Measurements from ENCODE around the gene TMEM245.

Gene TMEM245

GRCh38 chr9:109119439-109120203 lies at the start of gene TMEM245:
TSS of gene TMEM245 (minus strand) at chr9:109119947. CDS start at chr9:109119913, 34 bp downstream.
- Histone ChIP-seq H3K4me3 (replicated peaks; ENCODE audit: low read depth, low read length) (peak within 1 kb of the TSS; percentile 91), H3K36me3 (ENCODE audit: control insufficient read depth, insufficient read depth, low read length) (no peaks in the 10 kb centered on the region), H3K27me3 (replicated peaks; ENCODE audit: control insufficient read depth, insufficient read depth, low read length) (no peaks in the 10 kb centered on the region)
- TF ChIP-seq CTCF (IDR thresholded peaks at IDR 0.05; ENCODE audit: insufficient read depth, low read length, poor library complexity, severe bottlenecking) = no peak
- peak; percentile 96 for DNase-seq (ENCODE audit: extremely low read depth, insufficient read length)

GRCh38 chr9:109168170-109168569 lies 48.4 kb upstream of the TMEM245 start:
- no peak for TF ChIP-seq CTCF (IDR thresholded peaks at IDR 0.05; ENCODE audit: insufficient read depth, low read length, poor library complexity, severe bottlenecking)
- no peaks in the 10 kb centered on the region; the same call in 1 of the 2 replicates for H3K27me3 ChIP-seq (replicated peaks; ENCODE audit: control insufficient read depth, insufficient read depth, low read length)
- H3K36me3 ChIP-seq (ENCODE audit: control insufficient read depth, insufficient read depth, low read length) = no peaks in the 10 kb centered on the region
- no peak overlapping the region for H3K4me3 ChIP-seq (replicated peaks; ENCODE audit: low read depth, low read length)
- no peak for DNase-seq (ENCODE audit: extremely low read depth, insufficient read length)

GRCh38 chr9:109167716-109168115 lies 48.0 kb upstream of the TMEM245 start:
- no peak for TF ChIP-seq CTCF (IDR thresholded peaks at IDR 0.05; ENCODE audit: insufficient read depth, low read length, poor library complexity, severe bottlenecking)
- no peak overlapping the region for H3K4me3 ChIP-seq (replicated peaks; ENCODE audit: low read depth, low read length)
- H3K27me3 ChIP-seq (replicated peaks; ENCODE audit: control insufficient read depth, insufficient read depth, low read length) = no peaks in the 10 kb centered on the region; the same call in 1 of the 2 replicates
- no peak for DNase-seq (ENCODE audit: extremely low read depth, insufficient read length)
- H3K36me3 ChIP-seq (ENCODE audit: control insufficient read depth, insufficient read depth, low read length) = no peaks in the 10 kb centered on the region

- H3K36me3 ChIP-seq (ENCODE audit: control insufficient read depth, insufficient read depth, low read length) = no peaks in the 10 kb centered on the region
- no peak for TF ChIP-seq CTCF (IDR thresholded peaks at IDR 0.05; ENCODE audit: insufficient read depth, low read length, poor library complexity, severe bottlenecking)
- no peak for DNase-seq (ENCODE audit: extremely low read depth, insufficient read length)
- no peaks in the 10 kb centered on the region; the same call in 1 of the 2 replicates for H3K27me3 ChIP-seq (replicated peaks; ENCODE audit: control insufficient read depth, insufficient read depth, low read length)
- no peak within 1 kb of the TSS for H3K4me3 ChIP-seq (replicated peaks; ENCODE audit: low read depth, low read length)
These were observed 47.2 kb upstream of the TMEM245 start, which contains the start of gene FRRS1L for GRCh38 chr9:109166771-109167601. TSS of gene FRRS1L (minus strand) at chr9:109167249. CDS start at chr9:109167138, 111 bp downstream.

GRCh38 chr9:109166171-109166770 lies 46.5 kb upstream of the TMEM245 start:
- no peak overlapping the region for H3K4me3 ChIP-seq (replicated peaks; ENCODE audit: low read depth, low read length)
- no peak for DNase-seq (ENCODE audit: extremely low read depth, insufficient read length)
- H3K36me3 ChIP-seq (ENCODE audit: control insufficient read depth, insufficient read depth, low read length) = no peaks in the 10 kb centered on the region
- H3K27me3 ChIP-seq (replicated peaks; ENCODE audit: control insufficient read depth, insufficient read depth, low read length) = no peaks in the 10 kb centered on the region; the same call in 1 of the 2 replicates
- TF ChIP-seq CTCF (IDR thresholded peaks at IDR 0.05; ENCODE audit: insufficient read depth, low read length, poor library complexity, severe bottlenecking) = no peak
